ENCODE results near the gene RO60.

The RO60 gene

DNA sequence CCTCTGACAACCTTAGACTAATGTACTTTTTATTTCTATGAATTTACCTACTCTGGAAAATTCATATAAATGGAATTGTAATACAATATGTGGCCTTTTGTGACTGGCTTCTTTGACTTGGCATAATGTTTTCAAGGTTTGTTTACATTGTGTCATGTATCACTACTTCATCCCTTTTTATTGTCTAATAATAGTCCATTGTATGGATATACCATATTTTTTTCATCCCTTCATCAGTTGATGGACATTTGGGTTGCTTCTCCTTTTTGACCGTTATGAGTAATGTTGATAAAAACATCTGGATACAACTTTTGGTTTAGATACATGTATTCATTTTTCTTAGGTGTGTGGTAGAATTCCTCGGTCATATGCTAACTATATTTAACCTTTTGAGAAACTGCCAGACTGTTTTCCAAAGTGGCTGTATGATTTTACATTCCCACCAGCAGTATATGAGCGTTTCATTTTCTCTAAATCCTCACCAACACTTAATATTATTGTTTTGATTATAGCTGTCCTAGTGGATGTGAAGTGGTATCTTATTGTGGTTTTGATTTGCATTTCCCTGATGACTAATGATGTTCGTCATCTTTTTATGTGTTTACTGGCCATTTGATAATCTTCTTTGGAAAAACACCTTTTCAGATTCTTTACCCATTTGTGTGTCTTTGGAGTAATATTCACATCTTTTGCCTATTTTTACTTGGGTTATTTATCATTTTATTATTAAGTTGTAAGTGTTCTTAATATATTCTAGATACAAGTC is 3.5 kb downstream of the RO60 start:
- no peak for DNase-seq

DNA sequence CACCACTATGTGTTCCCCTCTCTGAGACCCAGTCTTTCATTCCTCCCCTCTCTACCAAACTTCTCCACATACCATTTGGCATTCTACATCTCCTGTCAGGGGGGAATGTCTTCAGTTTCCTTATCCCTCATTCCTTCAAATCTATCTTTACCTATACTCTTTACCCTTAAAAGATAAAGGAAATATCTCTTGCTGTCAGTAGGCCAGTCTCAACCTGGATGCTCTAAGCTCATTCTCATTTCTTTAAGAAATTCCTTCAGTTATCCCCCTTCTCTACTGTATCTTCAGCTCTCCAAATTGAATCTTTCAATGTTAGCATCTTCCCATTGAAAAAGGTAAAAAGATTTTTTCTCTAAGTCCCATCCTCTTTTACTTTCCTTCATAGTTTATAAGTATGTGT is 6.5 kb downstream of the RO60 start:
- no peak for DNase-seq

DNA sequence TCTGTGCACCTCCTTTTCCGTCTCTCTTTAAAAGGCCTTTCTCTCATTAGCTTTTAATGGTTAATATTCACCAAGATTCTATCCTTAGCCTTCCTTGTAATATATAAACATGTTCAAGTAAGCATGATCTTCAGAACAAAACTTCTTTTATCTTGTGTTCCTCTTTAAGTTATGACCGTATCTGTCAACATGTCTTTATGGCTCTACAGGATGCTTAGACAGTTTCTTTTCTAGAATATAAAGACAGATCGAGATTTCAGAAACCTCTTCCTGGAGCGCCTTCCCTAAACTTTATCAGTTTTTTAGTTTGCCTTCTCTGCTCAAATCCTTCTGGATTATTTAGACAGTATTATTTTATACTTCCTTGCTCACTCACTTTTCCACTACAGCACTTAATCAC is 7.2 kb downstream of the RO60 start:
- no peak for DNase-seq

DNA sequence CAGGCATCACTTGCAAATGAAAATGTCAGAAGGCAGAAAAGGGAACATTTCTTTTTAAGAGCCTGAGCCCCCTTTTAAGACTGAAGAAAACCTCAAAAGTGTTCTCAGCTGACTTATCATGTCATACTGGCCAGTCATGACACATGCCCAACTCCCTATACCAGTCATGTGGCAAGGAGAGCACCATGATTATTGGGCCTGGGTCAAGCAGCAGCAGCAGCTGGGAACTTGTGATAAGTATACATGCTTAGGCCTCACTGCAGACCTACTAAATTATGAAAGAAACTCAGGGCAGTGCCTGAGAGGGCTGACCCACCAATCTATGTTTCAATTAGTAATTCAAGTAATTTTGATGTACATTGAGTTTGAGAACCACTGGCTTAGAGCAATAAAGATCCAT is 8.6 kb downstream of the RO60 start:
- DNase-seq: no peak

DNA sequence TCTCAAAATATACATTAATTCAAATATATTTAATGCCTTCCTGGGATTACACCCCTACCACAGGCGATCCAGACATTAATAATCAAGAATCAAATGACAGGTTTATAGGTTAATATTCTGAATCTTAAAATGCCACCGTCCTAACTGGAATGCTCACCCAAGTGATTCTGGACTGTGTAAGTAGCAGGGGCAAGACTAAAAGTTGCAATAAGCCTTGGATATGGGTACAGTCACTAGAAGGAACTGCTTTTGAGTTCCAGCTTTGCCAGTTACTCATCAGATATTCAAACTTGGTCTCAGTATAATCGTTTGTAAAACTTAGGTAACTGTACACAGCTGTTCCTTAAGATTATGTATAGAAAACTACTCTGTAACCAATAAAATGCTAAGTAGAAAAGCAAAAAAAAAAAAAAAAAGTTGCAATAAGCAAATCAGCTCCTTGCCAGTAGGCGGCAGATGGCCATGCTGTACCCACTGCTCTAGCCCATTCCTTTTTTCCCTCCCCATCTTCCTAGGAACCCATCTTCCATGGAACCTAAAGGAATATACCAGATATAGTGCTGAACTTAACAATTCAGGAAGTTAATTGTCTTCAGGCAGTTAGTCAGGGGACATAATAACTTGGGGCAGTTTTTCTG is 10.5 kb downstream of the RO60 start:
- DNase-seq: no peak

DNA sequence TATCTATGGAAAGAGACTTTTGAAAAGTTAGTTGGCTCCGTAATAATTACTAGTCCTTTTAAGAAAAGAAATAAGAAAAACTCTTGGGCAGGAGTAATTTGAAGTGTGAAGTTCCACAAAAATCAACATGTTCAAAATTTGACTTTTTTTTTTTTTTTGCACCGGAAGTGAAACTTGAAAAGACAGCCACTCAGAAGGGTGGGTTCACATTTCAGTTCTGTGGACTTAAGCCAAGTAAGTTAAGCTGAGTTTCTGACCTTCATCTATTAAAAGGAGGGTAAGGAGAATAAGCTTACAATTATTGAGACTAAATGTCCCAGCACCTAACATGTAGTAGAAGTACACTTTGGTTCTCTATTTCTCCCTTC is 11.0 kb downstream of the RO60 start:
- DNase-seq: no peak

DNA sequence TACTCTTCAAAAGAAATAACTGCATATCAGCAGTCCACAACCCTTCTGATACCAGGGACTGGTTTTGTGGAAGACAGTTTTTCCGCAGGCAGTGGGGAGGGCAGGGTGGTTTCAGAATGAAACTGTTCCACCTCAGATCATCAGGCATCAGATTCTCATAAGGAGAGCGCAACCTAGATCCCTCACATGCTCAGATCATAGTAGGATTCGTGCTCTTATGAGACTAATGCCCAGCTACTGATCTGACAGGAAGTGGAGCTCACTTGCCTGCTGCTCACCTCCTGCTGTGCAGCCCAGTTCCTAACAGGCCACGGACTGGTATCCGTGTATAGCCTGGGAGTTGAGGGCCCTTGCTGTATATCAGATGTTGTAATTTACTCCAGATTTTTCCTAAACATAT is 11.5 kb downstream of the RO60 start:
- peak; percentile 13 for DNase-seq

DNA sequence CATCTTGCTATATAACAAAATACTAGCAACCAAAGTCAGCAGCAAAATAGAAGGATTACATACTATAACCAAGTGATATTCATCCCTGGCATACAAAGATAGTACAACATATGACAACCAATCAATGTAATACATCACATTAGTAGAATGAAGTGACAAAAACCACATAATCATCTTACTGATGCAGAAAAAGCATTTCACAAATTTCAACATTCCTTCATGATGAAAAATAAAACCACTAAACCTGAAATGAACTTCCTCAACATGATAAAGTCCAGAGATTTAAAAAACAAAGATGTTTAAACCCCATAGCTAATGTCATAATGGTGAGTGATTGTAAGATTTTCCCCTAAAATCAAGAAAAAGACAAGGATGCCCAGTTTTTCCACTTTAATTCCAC is 18.6 kb downstream of the RO60 start:
- no peak for DNase-seq

DNA sequence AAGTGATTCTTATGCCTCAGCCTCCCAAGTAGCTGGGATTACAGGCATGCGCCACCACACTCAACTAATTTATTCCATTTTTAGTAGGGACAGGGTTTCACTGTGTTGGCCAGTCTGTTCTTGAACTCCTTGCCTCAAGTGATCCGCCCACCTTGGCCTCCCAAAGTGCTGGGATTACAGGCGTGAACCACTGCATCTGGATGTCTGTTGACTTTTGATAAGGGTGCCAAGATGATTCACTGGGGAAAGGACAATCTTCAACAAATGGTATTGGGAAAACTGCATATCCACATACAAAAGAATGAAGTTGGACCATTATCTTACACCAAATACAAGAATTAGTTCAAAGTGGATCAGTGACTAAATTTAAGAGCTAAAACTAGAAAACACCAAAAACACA is 19.8 kb downstream of the RO60 start:
- DNase-seq: no peak

DNA sequence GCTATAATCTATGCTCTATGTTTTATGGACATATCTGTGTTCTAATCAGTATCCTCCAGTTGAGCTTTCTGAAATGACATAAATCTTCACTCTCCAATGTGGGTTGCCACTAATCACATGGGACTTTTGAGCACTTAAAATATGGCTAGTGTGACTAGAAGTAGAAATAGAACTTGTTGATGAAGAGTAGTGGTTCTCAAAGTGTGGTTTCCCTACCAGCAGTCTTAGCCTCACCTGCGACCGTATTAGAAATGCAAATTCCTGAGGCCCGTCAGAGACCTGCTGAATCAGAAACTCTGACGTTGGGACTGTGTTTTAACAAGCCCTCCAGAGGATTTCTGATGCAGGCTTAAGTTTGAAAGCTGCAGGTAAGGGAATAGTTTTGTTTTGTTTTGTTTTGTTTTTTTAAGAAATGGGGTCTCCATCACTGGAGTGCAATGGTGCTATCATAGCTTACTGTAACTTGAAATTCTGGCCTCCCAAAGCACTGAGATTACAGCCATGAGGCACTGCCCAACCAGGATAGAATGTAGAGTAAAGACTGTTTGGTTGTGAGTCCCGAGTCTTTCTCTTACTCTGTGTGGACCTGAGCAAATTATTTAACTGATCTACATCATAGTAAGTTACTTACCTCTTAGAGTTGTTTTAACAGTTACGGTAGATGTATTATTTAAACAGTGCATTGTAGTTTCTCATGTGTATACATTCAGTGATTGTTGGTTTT is 24.1 kb downstream of the RO60 start:
- DNase-seq: no peak

DNA sequence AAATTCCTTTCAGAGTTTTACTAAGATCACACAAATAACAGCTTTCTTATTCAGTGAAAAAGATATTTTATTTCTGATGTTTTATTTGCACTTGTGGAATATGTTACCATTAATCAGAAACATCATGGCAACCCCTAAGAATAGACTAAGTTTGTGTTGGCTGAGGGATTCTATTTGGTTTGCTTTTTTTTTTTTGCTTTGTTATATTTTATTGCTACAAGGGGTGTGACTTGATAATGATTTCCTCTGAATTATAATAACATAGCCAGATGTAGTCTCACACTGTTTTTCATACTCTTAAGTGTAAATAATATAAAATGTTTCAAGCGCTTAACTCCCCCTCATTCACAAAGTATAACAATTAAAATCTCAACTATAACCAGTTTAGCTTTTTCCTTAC is 25.9 kb downstream of the RO60 start:
- DNase-seq: no peak

DNA sequence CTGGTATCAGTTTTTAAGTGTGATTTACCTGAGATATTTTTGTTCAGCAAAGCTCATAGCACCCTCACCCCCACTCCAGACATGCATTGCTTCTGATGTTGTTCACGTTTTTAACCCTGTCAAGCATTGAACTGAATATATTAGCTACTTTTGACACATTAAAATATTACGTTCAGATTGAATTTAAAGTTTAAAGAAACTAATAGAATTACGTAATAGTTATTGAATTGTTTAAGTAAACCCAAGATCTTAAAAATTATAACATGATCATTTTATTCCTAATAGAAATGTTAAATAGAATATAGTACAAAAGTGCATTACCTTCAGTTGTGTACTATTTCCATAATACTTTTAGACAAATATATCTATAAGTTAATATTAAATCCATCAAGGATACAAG is 26.9 kb downstream of the RO60 start:
- no peak for DNase-seq

DNA sequence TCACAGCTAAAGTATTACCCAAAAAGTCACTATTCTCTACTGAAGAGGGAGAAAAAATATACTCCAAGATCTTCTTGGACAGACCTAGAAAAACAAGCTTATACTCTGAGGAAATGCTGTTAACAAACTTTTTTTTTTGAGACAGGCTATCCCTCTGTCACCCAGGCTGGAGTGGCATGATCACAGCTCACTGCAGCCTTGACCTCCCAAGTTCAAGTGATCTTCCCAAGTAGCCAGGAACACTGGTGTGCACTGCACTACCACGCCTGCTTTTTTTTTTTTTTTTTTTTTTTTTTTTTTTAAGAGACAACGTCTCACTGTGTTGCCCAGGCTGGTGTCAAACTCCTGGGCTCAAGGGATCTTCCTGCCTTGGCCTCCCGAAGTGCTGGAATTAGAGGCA is 28.5 kb downstream of the RO60 start:
- no peak for DNase-seq

DNA sequence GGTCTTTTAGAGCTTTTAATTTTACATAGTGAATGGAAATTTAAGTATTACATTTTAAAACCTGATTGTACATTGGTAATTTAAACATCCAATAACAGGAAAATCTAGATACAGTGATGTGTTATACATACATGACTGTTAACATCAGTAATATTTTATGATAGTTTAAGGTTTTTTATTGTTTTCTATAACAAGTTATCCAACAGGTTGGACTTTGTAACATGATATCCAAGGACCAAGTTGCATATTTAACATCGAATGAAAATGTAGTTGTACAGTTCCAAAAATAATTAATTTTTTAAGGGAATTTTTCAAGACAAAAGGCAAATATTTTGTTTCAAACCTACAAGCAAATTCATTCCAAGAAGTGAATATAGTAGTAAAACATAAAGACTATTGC is 31.5 kb downstream of the RO60 start:
- no peak for DNase-seq

DNA sequence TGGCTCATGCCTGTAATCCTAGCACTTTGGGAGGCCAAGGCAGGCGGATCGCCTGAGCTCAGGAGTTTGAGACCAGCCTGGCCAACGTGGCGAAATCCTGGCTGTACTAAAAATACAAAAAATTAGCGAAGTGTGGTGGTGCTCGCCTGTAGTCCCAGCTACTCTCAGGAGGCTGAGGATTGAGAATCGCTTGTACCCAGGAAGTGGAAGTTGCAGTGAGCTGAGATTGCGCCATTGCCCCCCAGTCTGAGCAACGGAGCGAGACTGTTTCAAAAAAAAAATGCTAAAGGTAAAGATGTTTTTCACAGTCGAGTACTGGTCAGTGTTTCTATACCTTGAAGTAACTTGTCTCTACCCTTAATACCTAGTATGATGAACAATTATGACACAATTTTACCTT is 34.7 kb downstream of the RO60 start:
- DNase-seq: no peak

DNA sequence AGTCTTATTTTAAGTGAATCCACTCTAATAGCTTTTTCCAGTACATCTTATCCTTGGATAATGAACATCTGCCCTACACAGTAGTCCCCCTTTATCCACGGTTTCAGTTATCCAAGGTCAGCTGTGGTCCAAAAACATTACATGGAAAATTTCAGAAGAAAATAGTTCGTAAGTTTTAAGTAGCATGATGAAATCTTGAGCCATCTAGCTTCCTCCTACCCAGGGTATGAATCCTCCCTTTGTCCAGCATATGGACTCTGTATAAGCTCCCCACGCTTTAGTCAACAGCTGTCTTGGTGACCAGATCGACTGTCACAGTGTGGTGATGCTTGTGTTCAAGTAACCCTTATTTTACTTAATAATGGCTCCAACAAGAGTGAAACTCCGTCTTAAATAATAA is 43.2 kb downstream of the RO60 start:
- no peak for DNase-seq

DNA sequence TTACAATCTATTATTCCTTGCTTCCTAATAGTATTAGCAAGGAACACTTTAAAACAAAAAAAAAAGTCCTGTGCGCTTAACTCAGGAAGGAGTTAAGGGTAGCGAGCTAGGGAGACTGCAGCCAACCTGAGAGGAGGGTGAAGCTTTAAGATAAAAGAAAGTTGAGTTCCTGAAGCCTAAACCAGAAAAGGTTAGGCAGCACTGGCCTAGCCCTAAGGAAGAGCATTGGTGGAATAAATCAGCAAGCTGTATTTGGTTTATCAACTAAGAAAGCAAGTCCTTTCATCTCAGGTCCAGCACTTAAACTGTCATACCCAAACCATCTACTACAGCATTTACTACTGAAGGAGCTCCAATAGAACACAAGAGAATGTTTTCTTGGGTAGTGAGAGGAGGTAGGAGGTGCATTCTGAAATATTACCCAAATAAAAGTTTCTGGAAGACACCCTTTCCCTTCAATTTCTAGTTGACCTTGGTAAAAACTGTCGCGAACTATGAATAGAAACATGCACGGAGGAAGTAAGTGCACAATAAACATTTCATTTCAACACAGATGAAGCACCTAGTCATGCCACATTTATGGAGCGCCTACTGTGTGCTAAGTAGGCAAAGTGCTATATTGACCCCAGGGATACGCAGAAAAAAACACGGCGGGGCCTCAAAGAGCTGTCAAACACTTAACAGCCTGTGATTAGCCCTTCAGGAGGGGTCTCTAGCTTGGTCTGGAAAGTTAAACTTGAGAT is 44.5 kb downstream of the RO60 start:
- DNase-seq: no peak

DNA sequence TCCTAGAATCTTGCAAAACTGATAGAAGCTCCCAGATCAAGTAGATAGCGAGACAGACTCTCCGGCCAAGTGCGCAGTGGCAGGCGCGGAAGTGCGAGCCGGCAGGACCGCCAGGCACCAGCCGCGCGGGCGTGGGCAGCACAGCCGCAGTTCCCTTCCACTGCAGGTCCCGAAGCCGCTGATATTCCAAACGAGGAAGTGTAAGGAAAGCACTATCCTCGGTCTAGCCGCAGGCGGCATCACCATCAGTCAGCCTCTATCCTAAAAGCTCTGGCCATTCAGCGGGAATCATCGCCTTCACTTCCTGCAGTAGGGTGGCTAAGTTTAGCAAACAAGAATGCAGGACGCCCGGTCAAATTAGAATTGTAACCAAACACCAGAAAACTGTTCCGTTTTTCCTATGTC is 45.1 kb downstream of the RO60 start:
- DNase-seq: peak; percentile 33

DNA sequence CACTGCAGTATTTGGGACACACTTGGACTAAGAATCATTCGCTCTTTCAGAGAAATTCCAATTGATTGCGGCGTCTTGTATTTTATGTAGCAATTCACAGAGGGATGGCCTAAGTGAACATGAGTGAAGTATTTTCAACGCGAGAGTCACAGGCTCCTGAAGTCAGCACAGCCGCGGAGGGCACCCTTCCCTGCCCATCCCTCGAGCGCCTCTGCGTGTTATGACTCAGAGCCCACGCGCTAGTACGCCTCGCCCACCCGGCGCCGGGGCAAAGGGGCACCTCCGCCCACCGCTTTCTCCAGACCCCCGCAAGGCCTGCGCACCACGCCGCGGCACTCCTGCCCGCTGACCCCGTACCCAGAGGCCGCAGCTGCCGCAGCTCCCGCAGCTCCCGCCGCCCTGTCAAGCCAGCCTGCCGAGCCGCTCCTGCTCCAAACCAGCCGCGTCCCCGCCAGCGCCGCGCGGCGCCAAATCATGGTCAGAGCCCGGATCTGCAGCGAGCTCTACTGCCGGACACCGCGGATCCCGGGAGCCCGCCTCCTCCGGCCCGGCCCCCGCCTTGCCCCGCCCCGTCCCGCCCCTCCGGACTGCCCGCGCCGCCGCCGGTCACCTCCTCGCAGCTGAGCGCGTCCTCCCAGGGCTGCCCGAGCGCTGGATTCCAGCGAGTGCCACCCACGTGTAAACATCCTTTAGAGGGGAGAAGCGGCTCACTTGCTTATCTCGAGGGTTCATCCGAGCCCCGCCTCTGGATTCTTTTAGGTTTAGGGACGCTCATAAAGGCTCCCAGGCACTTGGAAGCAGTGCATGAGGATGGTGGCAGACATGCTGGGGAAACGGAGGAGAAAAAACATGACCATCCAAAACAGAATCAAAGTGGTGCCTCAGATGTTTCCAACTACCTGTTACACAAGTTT is 45.8 kb downstream of the RO60 start, which contains the start of gene GLRX2:
TSS of gene GLRX2 (minus strand) at position 508 of the 914 bp plus-strand sequence. CDS start at position 476, 32 bp downstream.
- peak; percentile 76 for DNase-seq

DNA sequence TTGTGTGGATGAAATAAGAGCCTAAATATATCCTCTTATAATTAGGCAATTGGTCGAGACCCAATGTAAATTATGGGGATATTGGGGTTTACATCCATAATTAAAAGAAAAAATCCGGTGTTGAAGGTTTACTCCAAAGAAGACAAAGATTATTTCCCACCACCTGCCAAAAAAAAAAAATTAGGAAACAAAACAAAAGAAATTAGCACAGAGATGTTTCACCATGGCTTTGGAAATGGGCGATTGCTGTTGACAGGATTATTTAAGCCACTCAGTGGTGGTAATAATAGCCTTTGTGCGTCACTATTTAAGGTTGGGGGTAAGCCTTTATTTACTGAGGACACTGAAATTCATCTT is 46.4 kb downstream of the RO60 start:
- DNase-seq: no peak

DNA sequence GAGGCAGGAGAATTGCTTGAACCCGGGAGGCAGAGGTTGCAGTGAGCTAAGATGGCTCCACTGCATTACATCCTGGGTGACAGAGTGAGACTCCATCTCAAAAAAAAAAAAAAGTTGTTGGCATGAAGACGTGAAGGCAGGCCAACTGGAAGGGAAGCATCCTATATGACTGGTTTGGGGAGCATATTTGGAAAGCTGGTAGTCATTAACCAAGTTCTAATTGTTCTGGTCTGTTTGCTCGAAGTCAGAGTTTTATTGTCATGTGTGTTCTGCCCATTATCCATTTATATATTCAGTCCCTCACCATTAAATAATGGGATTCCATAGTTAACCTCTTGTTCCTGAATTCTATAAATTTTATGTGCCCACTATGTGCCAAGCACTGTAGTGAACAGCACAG is 49.1 kb downstream of the RO60 start:
- no peak for DNase-seq

Data from CD4-positive, alpha-beta T cell treated with Interleukin-17A for 4 hours (primary cell).